Thyroid gland (tissue), 4 donors: ENCODE results near the gene MYO1D.
"Not testable (repeated sequence)": the region's sequence is repeated elsewhere in the genome, so short reads cannot be mapped to it uniquely, and the experiment has no call there.

ENCODE experiments used
- CTCF ChIP-seq, 6 experiments: fragments of 200-600 bp in 3 of 6; fragments of 450-650 bp in 3 of 6; sonication (generic) in 3 of 6; IDR thresholded peaks; one replicate each; pipeline ENCODE4 v1.5.1; 2016 to 2019; ENCODE audit warnings: antibody characterized with exemption in 6 of 6, mild to moderate bottlenecking in 2 of 6, inconsistent platforms in 1 of 6, moderate library complexity in 1 of 6
- POLR2A ChIP-seq, 2 donors: fragments of 450-650 bp; IDR thresholded peaks; one replicate each; pipeline ENCODE4 v1.6.1; 2017; ENCODE audit warnings: antibody characterized with exemption in 2 of 2, mild to moderate bottlenecking in 2 of 2, moderate library complexity in 1 of 2

GRCh38 chr17:32923905-32924304, 47.0 kb upstream of the MYO1D start:
- not testable (repeated sequence) for TF ChIP-seq CTCF, POLR2A (IDR thresholded peaks at IDR 0.05)
